HCT116 (cell line): Measurements from ENCODE around the gene TMEM184A. TPM values are rescaled to one million over a fixed set of nuclear protein-coding genes. Genes with fewer than 3 reads are reported as not detected.

ENCODE experiments used
- ATAC-seq: fragments of 200-7000 bp; cut with Tn5 transposase; 2 replicates; pipeline ENCODE4 v1.9.1; 2020; ENCODE audit warnings: mild to moderate bottlenecking, moderate library complexity
- BruUV-seq: library from RNA; stranded (reverse); fragments of 400-500 nt; replicated peaks from 2 replicates; lab custom pipeline; 2021; lab: Mats Ljungman, UMichigan
- CTCF ChIA-PET: fragments of 300-600 bp; sonication (Branson Sonifier 250); formaldehyde crosslinking; loops from one replicate; lab custom pipeline; 2021; ENCODE audit warnings: antibody characterized with exemption; lab: Charles Lee
- POLR2A ChIA-PET: fragments of 300-600, 350-600 bp; sonication (Branson Sonifier 250); formaldehyde crosslinking; loops from one replicate; lab custom pipeline; 2021; ENCODE audit warnings: antibody characterized with exemption; lab: Charles Lee
- RAD21 ChIA-PET, 2 experiments: fragments of 300-600 bp; sonication (Branson Sonifier 250); formaldehyde crosslinking; loops; one replicate each; lab custom pipeline; 2023; ENCODE audit warnings: low total read pairs in 2 of 2; ENCODE audit not compliant: uncharacterized antibody in 2 of 2, unreplicated experiment in 2 of 2, low non-redundant PET in 1 of 2; lab: Charles Lee
- DNase-seq: peaks from one replicate; pipeline ENCODE4 v3.0.0-alpha.2; 2010; ENCODE audit warnings: low read depth, low spot score
- H2AFZ ChIP-seq: fragments of 200-600 bp; shearing (Covaris generic), sonication (generic); 2 replicates; pipeline ENCODE4 v1.6.1; 2017; ENCODE audit warnings: low read depth, mixed run types, mixed read lengths, antibody characterized with exemption, low read length; ENCODE audit not compliant: poor library complexity, severe bottlenecking
- H3K27ac ChIP-seq: 2 replicates; pipeline ENCODE4 v1.5.1; 2012; ENCODE audit warnings: low read depth, low read length
- H3K27me3 ChIP-seq: fragments of 200-600 bp; sonication (generic); 2 replicates; pipeline ENCODE4 v1.6.1; 2016; ENCODE audit warnings: mixed run types, low read length, mixed read lengths; ENCODE audit not compliant: insufficient read depth
- H3K36me3 ChIP-seq, 2 experiments: fragments of 200-500 bp in 1 of 2; fragments of 200-600 bp in 1 of 2; sonication (Bioruptor generic) in 1 of 2; sonication (generic) in 1 of 2; 2 replicates each; pipeline versions ENCODE4 v1.5.1 to v1.6.1; 2014 to 2016; ENCODE audit warnings: low read length in 2 of 2, inconsistent platforms in 1 of 2, mixed read lengths in 1 of 2, mixed run types in 1 of 2; ENCODE audit not compliant: insufficient read depth in 2 of 2, control insufficient read depth in 1 of 2
- H3K4me1 ChIP-seq, 2 experiments: fragments of 200-600 bp in 1 of 2; sonication (generic) in 1 of 2; 2 replicates each; pipeline versions ENCODE4 v1.5.1 to v1.6.1; 2012 to 2017; ENCODE audit warnings: low read length in 2 of 2, inconsistent platforms in 1 of 2, mild to moderate bottlenecking in 1 of 2, mixed read lengths in 1 of 2, mixed run types in 1 of 2, moderate library complexity in 1 of 2; ENCODE audit not compliant: insufficient read depth in 2 of 2, control insufficient read depth in 1 of 2
- H3K4me2 ChIP-seq: fragments of 200-600 bp; sonication (generic); 2 replicates; pipeline ENCODE4 v1.6.1; 2017; ENCODE audit warnings: mixed run types, low read length, mixed read lengths
- H3K4me3 ChIP-seq, 2 experiments: fragments of 200-600 bp in 1 of 2; sonication (generic) in 1 of 2; replicated peaks in 1 of 2; 2 replicates each; pipeline ENCODE4 v1.5.1; 2011 to 2016; ENCODE audit warnings: low read length in 2 of 2, control low read depth in 1 of 2, low read depth in 1 of 2, mild to moderate bottlenecking in 1 of 2, mixed read lengths in 1 of 2, mixed run types in 1 of 2
- H3K79me2 ChIP-seq: fragments of 200-600 bp; sonication (generic); 2 replicates; pipeline ENCODE4 v1.6.1; 2017; ENCODE audit warnings: mild to moderate bottlenecking, mixed run types, low read length, moderate library complexity, mixed read lengths; ENCODE audit not compliant: insufficient read depth
- H3K9ac ChIP-seq: fragments of 200-600 bp; sonication (generic); 2 replicates; pipeline ENCODE4 v1.6.1; 2016; ENCODE audit warnings: low read length, mixed read lengths
- H3K9me2 ChIP-seq: fragments of 200-600 bp; sonication (generic), shearing (Covaris generic); 2 replicates; pipeline ENCODE4 v1.6.1; 2017; ENCODE audit warnings: mixed run types, mild to moderate bottlenecking, moderate library complexity; ENCODE audit not compliant: insufficient read depth
- H3K9me3 ChIP-seq, 2 experiments: fragments of 200-500 bp in 1 of 2; fragments of 200-600 bp in 1 of 2; sonication (Bioruptor generic) in 1 of 2; sonication (generic) in 1 of 2; 2 replicates each; pipeline ENCODE4 v1.6.1; 2014 to 2017; ENCODE audit warnings: low read length in 2 of 2, mixed read lengths in 2 of 2, inconsistent platforms in 1 of 2, low read depth in 1 of 2, mild to moderate bottlenecking in 1 of 2, mixed run types in 1 of 2, moderate library complexity in 1 of 2; ENCODE audit not compliant: control insufficient read depth in 1 of 2, insufficient read depth in 1 of 2
- H4K20me1 ChIP-seq: fragments of 200-600 bp; sonication (generic), shearing (Covaris generic); 2 replicates; pipeline ENCODE4 v1.6.1; 2017; ENCODE audit warnings: mixed run types, mild to moderate bottlenecking, moderate library complexity; ENCODE audit not compliant: insufficient read depth
- ATF3 ChIP-seq: IDR thresholded peaks from 2 replicates; pipeline ENCODE4 v1.6.1; 2012
- CEBPB ChIP-seq: IDR thresholded peaks from 2 replicates; pipeline ENCODE4 v1.6.1; 2012; ENCODE audit warnings: low read depth
- CTCF ChIP-seq, 3 experiments: fragments of 200-600 bp in 1 of 3; sonication (generic) in 1 of 3; IDR thresholded peaks in 2 of 3; conservative IDR thresholded peaks in 1 of 3; 2 replicates each; pipeline ENCODE4 v1.5.1; 2012 to 2017; ENCODE audit warnings: low read depth in 2 of 3, low read length in 2 of 3, antibody characterized with exemption in 1 of 3, borderline replicate concordance in 1 of 3, control low read depth in 1 of 3, mild to moderate bottlenecking in 1 of 3, mixed read lengths in 1 of 3, mixed run types in 1 of 3, moderate library complexity in 1 of 3; ENCODE audit not compliant: insufficient read depth in 1 of 3
- EGR1 ChIP-seq: IDR thresholded peaks from 2 replicates; pipeline ENCODE4 v1.6.1; 2012; ENCODE audit warnings: low read depth
- ELF1 ChIP-seq: IDR thresholded peaks from 2 replicates; pipeline ENCODE4 v1.6.1; 2012; ENCODE audit warnings: low read depth, borderline replicate concordance
- EZH2 ChIP-seq: fragments of 200-600 bp; sonication (generic); IDR thresholded peaks from 2 replicates; pipeline ENCODE4 v1.6.1; 2017; ENCODE audit warnings: antibody characterized with exemption, mixed run types
- EZH2phosphoT487 ChIP-seq: fragments of 200-600 bp; IDR thresholded peaks from 2 replicates; pipeline ENCODE4 v1.6.1; 2018; ENCODE audit warnings: antibody characterized with exemption, borderline replicate concordance
- JUND ChIP-seq: IDR thresholded peaks from 2 replicates; pipeline ENCODE4 v1.6.1; 2012
- MAX ChIP-seq: IDR thresholded peaks from 2 replicates; pipeline ENCODE4 v1.6.1; 2012
- POLR2A ChIP-seq: IDR thresholded peaks from 2 replicates; pipeline ENCODE4 v1.7.0; 2011; ENCODE audit warnings: borderline replicate concordance; ENCODE audit not compliant: insufficient read depth, insufficient read length; ENCODE audit errors: extremely low read depth
- POLR2AphosphoS5 ChIP-seq: IDR thresholded peaks from 2 replicates; pipeline ENCODE4 v1.6.1; 2011; ENCODE audit warnings: mild to moderate bottlenecking, low read depth, low read length, moderate library complexity
- RAD21 ChIP-seq: IDR thresholded peaks from 2 replicates; pipeline ENCODE4 v1.6.1; 2012; ENCODE audit warnings: low read depth, mild to moderate bottlenecking
- SIN3A ChIP-seq: IDR thresholded peaks from 2 replicates; pipeline ENCODE4 v1.6.1; 2012; ENCODE audit warnings: low read depth
- SP1 ChIP-seq: IDR thresholded peaks from 2 replicates; pipeline ENCODE4 v1.6.1; 2012; ENCODE audit warnings: low read depth
- SRF ChIP-seq: IDR thresholded peaks from 2 replicates; pipeline ENCODE4 v1.6.1; 2012; ENCODE audit warnings: low read depth
- TCF7L2 ChIP-seq: IDR thresholded peaks from 2 replicates; pipeline ENCODE4 v1.7.0; 2011; ENCODE audit warnings: borderline replicate concordance, inconsistent platforms; ENCODE audit not compliant: insufficient read depth, insufficient read length; ENCODE audit errors: extremely low read depth
- intact Hi-C: fragments of 100-400 bp; cut with micrococcal nuclease; formaldehyde crosslinking; loops from 2 replicates; pipeline ENCODE4 v1.10.0; 2022
- total RNA-seq: library from RNA; stranded (reverse); gene quantifications from one replicate; pipeline ENCODE4 v1.2.1, GENCODE V29; 2021; ENCODE audit not compliant: unreplicated experiment

TMEM184A gene
- total RNA-seq, 1 experiment from 2014 or later: 34.8 TPM

DNA sequence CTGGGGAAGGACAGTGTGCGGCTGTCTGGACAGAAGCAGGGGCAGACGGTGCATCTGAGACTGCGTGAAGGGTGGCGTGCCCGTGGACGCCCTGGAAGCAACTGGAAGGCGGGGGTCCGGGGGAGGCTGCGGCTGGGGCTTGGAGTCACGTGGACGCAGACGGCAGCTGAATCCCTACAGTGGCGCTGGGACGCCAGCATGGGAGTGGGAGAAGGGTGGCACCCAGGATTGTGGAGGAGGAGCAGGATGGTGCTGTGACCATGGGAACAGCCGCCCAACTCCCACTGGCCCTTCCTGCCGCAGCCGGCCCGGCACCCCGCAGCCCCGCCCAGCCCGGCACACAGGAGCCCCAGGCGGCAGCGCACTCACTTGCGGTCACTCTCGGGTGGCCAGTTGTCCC, 61.6 kb downstream of the TMEM184A start:
- peaks cover 18 to 19% of the 10 kb centered on the region in 2 experiments; a peak in 3 of 4 replicates for H3K36me3 ChIP-seq
- H3K4me1 ChIP-seq: no peaks in the 10 kb centered on the region
- no peak overlapping the region for H2AFZ ChIP-seq
- DNase-seq (no peak), ATAC-seq (no peak)
- TF ChIP-seq ELF1 (no peak), JUND (no peak), POLR2AphosphoS5 (no peak), SP1 (no peak), CEBPB (no peak), EZH2phosphoT487 (no peak), SRF (no peak), ATF3 (no peak), POLR2A (no peak), SIN3A (no peak), EGR1 (no peak), MAX (no peak), CTCF (IDR thresholded peaks at IDR 0.05 in 2 of 3, conservative IDR thresholded peaks at IDR 0.05 in 1 of 3; ENCODE audit: borderline replicate concordance in 1 of 3, insufficient read depth in 1 of 3, low read depth in 2 of 3, low read length in 2 of 3) (no peak), TCF7L2 (no peak), EZH2 (no peak), RAD21 (no peak)
- no peaks in the 10 kb centered on the region for H3K27me3 ChIP-seq
- ChIA-PET RAD21 (no interaction called here), POLR2A (no interaction called here), CTCF (no interaction called here)
- intact Hi-C loops: no loop called here
- H3K27ac ChIP-seq: no peak overlapping the region
- no peaks in the 10 kb centered on the region for H4K20me1 ChIP-seq
- H3K9me3 ChIP-seq: no peaks in the 10 kb centered on the region
- no peaks in the 10 kb centered on the region for H3K9me2 ChIP-seq
- no peak overlapping the region for H3K9ac ChIP-seq
- H3K4me3 ChIP-seq: no peak overlapping the region
- H3K4me2 ChIP-seq: no peak overlapping the region
- H3K79me2 ChIP-seq: no peaks in the 10 kb centered on the region; the same call in 1 of the 2 replicates
- BruUV-seq: no TSS peak
